ENCODE data around the gene PAIP2. TPM values are rescaled to one million over a fixed set of nuclear protein-coding genes. Genes with fewer than 3 reads are reported as not detected.
A peak's percentile ranks its signal among the peaks of the same experiment; 100 is the strongest.

Gene PAIP2
- total and polyA plus RNA-seq, 11 donors, result 93.2 to 154 (median 132) TPM

- no peaks in the 10 kb centered on the region for H3K9me3 ChIP-seq
- H3K27ac ChIP-seq, result no peak overlapping the region
- intact Hi-C loops (cut with DNase I), result no loop called here
- H3K4me3 ChIP-seq, result no peak overlapping the region
- H3K36me3 ChIP-seq, result peaks cover 0 to 58% (median 56%) of the 10 kb centered on the region in 9 donors
- ATAC-seq (no peak), DNase-seq (no peak)
- WGBS, 4 donors, result 71 to 85% (median 84%) methylated on average over 2 of the region's 2 CpGs
- peaks cover 0 to 9% (median 0%) of the 10 kb centered on the region in 12 donors for H3K4me1 ChIP-seq
- TF ChIP-seq CTCF (IDR thresholded peaks at IDR 0.05) (no peak), POLR2A (IDR thresholded peaks at IDR 0.05) (no peak)
- H3K27me3 ChIP-seq, result no peaks in the 10 kb centered on the region
Observed at GRCh38 chr5:139363937-139364336, 22.3 kb downstream of the PAIP2 start.

- intact Hi-C loops (cut with DNase I), result no loop called here
- ATAC-seq, result no peak
- Histone ChIP-seq H3K27ac (no peak overlapping the region), H3K4me1 (peaks cover 0 to 13% (median 0%) of the 10 kb centered on the region in 12 donors), H3K4me3 (no peak overlapping the region), H3K36me3 (peaks cover 0 to 63% (median 60%) of the 10 kb centered on the region in 9 donors), H3K27me3 (no peaks in the 10 kb centered on the region), H3K9me3 (no peaks in the 10 kb centered on the region)
- 80 to 90% (median 82%) methylated on average over 2 of the region's 2 CpGs for WGBS, 4 donors
- TF ChIP-seq CTCF (IDR thresholded peaks at IDR 0.05), result no peak
- TF ChIP-seq POLR2A (IDR thresholded peaks at IDR 0.05), result no peak
- DNase-seq, result no peak
Observed at GRCh38 chr5:139364466-139364865, 22.8 kb downstream of the PAIP2 start.

- Histone ChIP-seq H3K4me3 (no peak overlapping the region), H3K27me3 (no peaks in the 10 kb centered on the region), H3K9me3 (no peaks in the 10 kb centered on the region), H3K27ac (peak overlapping the region in 2 of 12 donors; percentile 3 to 33), H3K36me3 (peaks cover 0 to 98% (median 93%) of the 10 kb centered on the region in 9 donors), H3K4me1 (peaks cover 0 to 33% (median 5%) of the 10 kb centered on the region in 12 donors)
- no peak for DNase-seq
- ATAC-seq, result no peak
- TF ChIP-seq POLR2A (IDR thresholded peaks at IDR 0.05) (no peak), CTCF (IDR thresholded peaks at IDR 0.05) (no peak)
- intact Hi-C loops (cut with DNase I), result no loop called here
- WGBS, 4 donors, result 55 to 68% (median 63%) methylated on average over 2 of the region's 2 CpGs
Observed at GRCh38 chr5:139368613-139369012, 27.0 kb downstream of the PAIP2 start.

GRCh38 chr5:139369181-139369580, 27.5 kb downstream of the PAIP2 start:
- DNase-seq, result no peak
- WGBS, 4 donors, result 80 to 88% (median 87%) methylated on average over 1 of the region's 1 CpG
- peak overlapping the region in 2 of 12 donors; percentile 3 to 33 for H3K27ac ChIP-seq
- no peaks in the 10 kb centered on the region for H3K27me3 ChIP-seq
- H3K9me3 ChIP-seq, result no peaks in the 10 kb centered on the region
- peaks cover 0 to 94% (median 87%) of the 10 kb centered on the region in 9 donors for H3K36me3 ChIP-seq
- peaks cover 0 to 39% (median 6%) of the 10 kb centered on the region in 12 donors for H3K4me1 ChIP-seq
- no peak overlapping the region for H3K4me3 ChIP-seq
- TF ChIP-seq CTCF (IDR thresholded peaks at IDR 0.05) (no peak), POLR2A (IDR thresholded peaks at IDR 0.05) (no peak)
- intact Hi-C loops (cut with DNase I), result no loop called here
- ATAC-seq, result no peak

Data from heart left ventricle (tissue), 16 donors.